GM18951 (cell line): ENCODE measurements around the gene OR10P1.

Experiments used
- POLR2A ChIP-seq: IDR thresholded peaks from 4 replicates; pipeline ENCODE4 v1.6.1; 2011; ENCODE audit warnings: mild to moderate bottlenecking; ENCODE audit not compliant: insufficient read length, insufficient read depth; ENCODE audit errors: extremely low read depth
- in situ Hi-C: fragments of 300-500 bp; cut with MboI; formaldehyde crosslinking; loops from one replicate; pipeline ENCODE4 v1.12.0; 2022; ENCODE audit warnings: low sequenced_read_pairs, mixed read lengths, inconsistent platforms; ENCODE audit not compliant: unreplicated experiment

The OR10P1 gene

DNA sequence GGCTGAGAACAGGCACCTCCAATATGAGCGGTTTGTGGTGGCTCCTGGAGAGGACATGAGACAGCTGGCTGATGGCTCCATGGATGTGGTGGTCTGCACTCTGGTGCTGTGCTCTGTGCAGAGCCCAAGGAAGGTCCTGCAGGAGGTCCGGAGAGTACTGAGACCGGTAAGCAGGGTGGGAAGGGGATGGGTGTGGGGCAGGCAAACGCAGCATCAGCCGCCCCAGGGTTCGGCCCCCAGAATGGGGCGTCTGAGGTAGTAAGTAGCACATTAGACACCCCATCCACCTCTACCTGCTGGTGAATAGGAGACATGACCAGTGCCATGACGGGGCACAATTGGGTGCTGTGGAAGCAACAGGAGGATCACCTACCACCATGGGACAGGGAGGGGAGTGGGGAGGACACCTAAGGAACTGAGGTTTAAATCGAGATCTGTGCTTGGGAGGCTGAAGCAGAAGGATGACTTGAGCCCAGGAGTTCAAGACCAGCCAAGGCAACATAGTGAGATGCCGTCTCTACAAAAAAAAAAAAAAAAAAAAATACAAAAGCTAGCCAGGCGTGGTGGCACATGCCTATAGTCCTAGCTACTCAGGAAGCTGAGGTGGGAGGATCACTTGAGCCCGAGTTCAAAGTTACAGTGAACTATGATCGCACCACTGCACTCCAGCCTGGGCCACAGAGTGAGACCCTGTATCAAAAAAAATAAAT lies 45.5 kb downstream of the OR10P1 start:
- TF ChIP-seq POLR2A: no peak
- in situ Hi-C loops: no loop called here

- in situ Hi-C loops: no loop called here
- TF ChIP-seq POLR2A: no peak
Measured at GRCh38 chr12:55683676-55684075, 47.0 kb downstream of the OR10P1 start.

- no peak for TF ChIP-seq POLR2A
- in situ Hi-C loops: no loop called here
Measured at GRCh38 chr12:55684761-55685370, 48.2 kb downstream of the OR10P1 start.

- no peak for TF ChIP-seq POLR2A
- in situ Hi-C loops: no loop called here
Measured at GRCh38 chr12:55685671-55686070, 49.0 kb downstream of the OR10P1 start.

DNA sequence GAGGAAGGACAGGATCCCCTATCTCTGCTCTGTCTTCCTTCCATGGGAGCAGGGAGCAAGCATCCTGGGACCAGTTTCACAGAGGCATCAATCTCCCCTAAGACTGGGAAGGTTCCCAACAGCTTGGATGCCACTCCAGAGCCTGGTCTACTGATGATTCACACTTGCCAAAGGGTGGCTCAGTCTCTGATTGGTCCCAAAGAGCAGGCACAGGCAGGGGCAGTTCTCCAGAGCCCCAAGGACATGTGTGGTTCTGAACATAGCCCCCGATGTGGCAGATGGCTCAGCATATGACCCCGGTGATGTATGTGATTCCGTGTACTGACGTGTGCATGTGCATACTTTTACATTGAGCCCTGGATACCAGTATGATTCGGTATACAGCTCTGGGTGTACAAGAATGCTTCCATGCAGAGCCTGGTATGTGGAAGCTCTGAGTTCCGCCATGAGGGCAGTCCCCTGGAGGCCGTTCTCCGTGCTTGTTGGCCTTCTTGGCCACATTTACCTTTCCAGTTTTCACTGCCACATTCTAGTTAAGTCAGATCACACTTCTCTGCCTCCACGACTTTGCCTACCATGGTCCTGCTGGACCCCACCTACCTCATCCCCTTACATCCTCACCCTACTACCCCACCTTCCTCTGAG lies 49.8 kb downstream of the OR10P1 start:
- in situ Hi-C loops: no loop called here
- no peak for TF ChIP-seq POLR2A
